Upper lobe of left lung (tissue), 4 donors: Measurements from ENCODE around the gene SRP72.

Experiments used
- EP300 ChIP-seq, 4 donors: sonication (generic); formaldehyde crosslinking; IDR thresholded peaks; one replicate each; pipeline ENCODE4 v1.5.1; 2017; ENCODE audit warnings: antibody characterized with exemption in 4 of 4, control low read depth in 2 of 4
- POLR2A ChIP-seq, 4 donors: fragments of 450-650 bp; IDR thresholded peaks; one replicate each; pipeline ENCODE4 v1.5.1; 2016 to 2017; ENCODE audit warnings: antibody characterized with exemption in 4 of 4, mild to moderate bottlenecking in 2 of 4
- POLR2AphosphoS5 ChIP-seq, 2 donors: sonication (generic); formaldehyde crosslinking; IDR thresholded peaks; one replicate each; pipeline ENCODE4 v1.5.1; 2017; ENCODE audit warnings: antibody characterized with exemption in 2 of 2
- TF ChIP-seq, protein P1 (sequence below), 6 experiments: fragments of 450-650 bp in 4 of 6; fragments of 200-600 bp in 2 of 6; sonication (generic) in 2 of 6; IDR thresholded peaks; one replicate each; pipeline ENCODE4 v1.5.1; 2016 to 2019; ENCODE audit warnings: antibody characterized with exemption in 6 of 6

DNA sequence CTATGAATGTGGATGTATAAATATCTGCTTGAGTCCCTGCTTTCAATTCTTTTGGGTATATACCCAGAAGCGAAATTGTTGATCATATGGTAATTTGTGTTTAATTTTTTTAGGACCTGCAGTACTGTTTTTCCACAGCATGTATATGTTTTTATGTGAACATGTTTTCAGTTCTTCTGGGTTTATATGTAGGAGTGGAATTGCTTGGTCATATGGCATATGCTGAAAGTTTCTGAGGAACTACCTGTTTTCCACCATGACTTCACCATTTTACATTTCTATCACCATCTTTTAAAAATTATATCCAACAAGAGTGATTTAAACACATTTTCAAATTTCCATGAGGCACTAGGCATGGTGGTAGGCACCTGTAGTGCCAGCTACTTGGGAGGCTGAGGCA is 40.2 kb upstream of the SRP72 start:
- no peak for TF ChIP-seq POLR2AphosphoS5 (IDR thresholded peaks at IDR 0.05)
- TF ChIP-seq, protein P1, sequence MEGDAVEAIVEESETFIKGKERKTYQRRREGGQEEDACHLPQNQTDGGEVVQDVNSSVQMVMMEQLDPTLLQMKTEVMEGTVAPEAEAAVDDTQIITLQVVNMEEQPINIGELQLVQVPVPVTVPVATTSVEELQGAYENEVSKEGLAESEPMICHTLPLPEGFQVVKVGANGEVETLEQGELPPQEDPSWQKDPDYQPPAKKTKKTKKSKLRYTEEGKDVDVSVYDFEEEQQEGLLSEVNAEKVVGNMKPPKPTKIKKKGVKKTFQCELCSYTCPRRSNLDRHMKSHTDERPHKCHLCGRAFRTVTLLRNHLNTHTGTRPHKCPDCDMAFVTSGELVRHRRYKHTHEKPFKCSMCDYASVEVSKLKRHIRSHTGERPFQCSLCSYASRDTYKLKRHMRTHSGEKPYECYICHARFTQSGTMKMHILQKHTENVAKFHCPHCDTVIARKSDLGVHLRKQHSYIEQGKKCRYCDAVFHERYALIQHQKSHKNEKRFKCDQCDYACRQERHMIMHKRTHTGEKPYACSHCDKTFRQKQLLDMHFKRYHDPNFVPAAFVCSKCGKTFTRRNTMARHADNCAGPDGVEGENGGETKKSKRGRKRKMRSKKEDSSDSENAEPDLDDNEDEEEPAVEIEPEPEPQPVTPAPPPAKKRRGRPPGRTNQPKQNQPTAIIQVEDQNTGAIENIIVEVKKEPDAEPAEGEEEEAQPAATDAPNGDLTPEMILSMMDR (IDR thresholded peaks at IDR 0.05), result no peak
- TF ChIP-seq POLR2A (IDR thresholded peaks at IDR 0.05), result no peak
- TF ChIP-seq EP300 (IDR thresholded peaks at IDR 0.05), result no peak
